WI38 (cell line): ENCODE results near the gene MAP3K20.
"Not testable (repeated sequence)": the region's sequence is repeated elsewhere in the genome, so short reads cannot be mapped to it uniquely, and the experiment has no call there.

ENCODE experiments used
- H3K4me3 ChIP-seq: 2 replicates; pipeline ENCODE4 v1.5.1; 2011; ENCODE audit warnings: low read depth, mild to moderate bottlenecking, control low read depth, low read length
- CTCF ChIP-seq: IDR thresholded peaks from 2 replicates; pipeline ENCODE4 v1.5.1; 2012; ENCODE audit warnings: low read depth, mild to moderate bottlenecking, control low read depth, low read length

Gene MAP3K20

DNA sequence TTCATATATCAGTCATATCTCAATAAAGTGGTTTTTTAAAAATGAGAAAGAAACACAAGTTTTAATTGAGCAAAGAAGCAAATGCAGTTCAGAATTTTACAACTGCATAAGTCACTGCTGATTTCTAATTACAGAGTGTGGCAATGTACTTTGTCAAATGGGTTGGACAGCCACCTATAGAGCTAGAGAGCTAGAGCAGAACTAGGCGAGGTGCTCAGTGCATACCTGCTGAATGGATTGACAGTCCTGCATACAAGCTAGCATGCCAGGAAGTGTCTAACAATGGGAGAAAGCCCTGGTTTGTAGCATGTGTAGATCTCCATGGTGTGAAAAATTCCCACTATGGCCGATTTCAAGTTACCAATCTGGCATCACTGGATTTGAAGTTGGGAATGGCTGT is 172.7 kb downstream of the MAP3K20 start:
- no peak for TF ChIP-seq CTCF
- no peak overlapping the region for H3K4me3 ChIP-seq

GRCh38 chr2:173249661-173250641 is 174.3 kb downstream of the MAP3K20 start:
- TF ChIP-seq CTCF, result no peak
- H3K4me3 ChIP-seq, result no peak overlapping the region

DNA sequence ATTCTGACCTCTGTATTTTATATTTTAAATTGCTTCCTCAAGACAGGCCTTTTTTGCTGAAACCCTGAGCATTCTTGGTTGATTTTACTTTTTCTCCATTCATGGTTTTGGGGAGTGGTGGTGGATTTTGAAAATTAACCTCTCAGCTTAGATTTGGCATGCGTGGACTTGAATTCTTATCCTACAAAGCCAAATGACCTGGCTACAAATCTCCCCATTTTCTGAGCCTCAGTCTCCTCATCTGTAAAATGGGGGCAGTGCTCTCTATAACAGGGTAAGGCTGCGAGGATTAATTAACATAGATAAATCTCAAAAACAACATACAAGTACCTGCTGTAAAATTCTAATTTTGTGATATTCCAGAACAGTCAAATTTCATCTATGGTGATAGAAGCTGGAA is 175.6 kb downstream of the MAP3K20 start:
- H3K4me3 ChIP-seq, result no peak overlapping the region
- no peak for TF ChIP-seq CTCF

DNA sequence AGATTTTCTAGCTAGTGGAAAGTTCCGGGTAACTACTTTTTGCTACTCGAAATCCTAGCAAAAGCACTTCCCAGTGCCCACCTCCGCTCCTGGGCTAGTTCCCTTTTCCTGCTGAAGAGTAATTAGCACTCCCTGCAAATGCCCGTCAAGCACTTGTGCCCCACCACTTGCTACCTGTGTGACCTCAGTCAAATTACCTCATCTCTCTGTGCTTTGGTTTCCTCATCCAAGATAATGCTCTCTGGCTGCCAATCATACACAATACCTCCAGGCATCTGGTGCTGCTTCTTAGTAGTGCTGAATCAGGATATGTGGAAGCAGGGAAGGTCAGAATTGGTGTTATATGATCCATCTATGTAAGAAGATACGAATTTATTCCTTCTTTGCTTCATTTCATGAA is 176.9 kb downstream of the MAP3K20 start:
- TF ChIP-seq CTCF, result no peak
- H3K4me3 ChIP-seq, result no peak overlapping the region

GRCh38 chr2:173254659-173255058 is 179.0 kb downstream of the MAP3K20 start:
- TF ChIP-seq CTCF, result no peak
- H3K4me3 ChIP-seq, result no peak overlapping the region

GRCh38 chr2:173258701-173259100 is 183.1 kb downstream of the MAP3K20 start:
- no peak for TF ChIP-seq CTCF
- H3K4me3 ChIP-seq, result no peak overlapping the region

DNA sequence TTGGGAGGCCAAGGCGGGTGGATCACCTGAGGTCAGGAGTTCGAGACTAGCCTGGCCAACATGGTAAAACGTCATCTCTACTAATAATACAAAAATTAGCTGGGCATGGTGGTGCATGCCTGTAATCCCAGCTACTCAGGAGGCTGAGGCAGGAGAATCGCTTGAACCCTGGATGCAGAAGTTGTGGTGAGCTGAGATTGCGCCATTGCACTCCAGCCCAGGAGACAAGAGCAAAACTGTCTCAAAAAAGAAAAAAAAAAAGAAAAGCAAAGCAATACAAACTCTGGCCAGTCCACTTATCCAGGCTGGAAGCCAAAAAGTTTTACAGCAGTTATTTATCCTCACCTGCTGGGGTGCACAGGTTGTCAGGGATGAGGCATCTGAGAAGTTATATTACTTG is 186.7 kb downstream of the MAP3K20 start:
- not testable (repeated sequence) for H3K4me3 ChIP-seq
